H1 (cell line): ENCODE measurements around the gene MCL1. TPM values are rescaled to one million over a fixed set of nuclear protein-coding genes. Genes with fewer than 3 reads are reported as not detected.

Experiments used
- CHD2 ChIP-seq: IDR thresholded peaks from 2 replicates; pipeline ENCODE4 v1.6.1; 2012; ENCODE audit warnings: low read length, improper control_type of control experiment
- CTBP2 ChIP-seq: IDR thresholded peaks from 2 replicates; pipeline ENCODE4 v1.7.0; 2011; ENCODE audit warnings: borderline replicate concordance, mild to moderate bottlenecking, moderate library complexity, mixed read lengths, low read length; ENCODE audit not compliant: insufficient read depth, insufficient read length
- GABPA ChIP-seq: IDR thresholded peaks from 2 replicates; pipeline ENCODE4 v1.6.1; 2011; ENCODE audit warnings: mild to moderate bottlenecking, low read length, moderate library complexity, borderline replicate concordance; ENCODE audit not compliant: insufficient read depth
- HDAC2 ChIP-seq, 2 experiments: fragments of 300-600 bp in 1 of 2; sonication (generic) in 1 of 2; IDR thresholded peaks; 2 replicates each; pipeline ENCODE4 v1.6.1; 2011 to 2012; ENCODE audit warnings: low read depth in 2 of 2, low read length in 2 of 2, mild to moderate bottlenecking in 2 of 2, moderate library complexity in 2 of 2, borderline replicate concordance in 1 of 2, inconsistent platforms in 1 of 2
- JUND ChIP-seq: IDR thresholded peaks from 2 replicates; pipeline ENCODE4 v1.6.1; 2011; ENCODE audit warnings: mild to moderate bottlenecking, improper control_type of control experiment, low read length
- MAFK ChIP-seq: IDR thresholded peaks from 2 replicates; pipeline ENCODE4 v1.6.1; 2012; ENCODE audit warnings: low read depth, mild to moderate bottlenecking, improper control_type of control experiment, low read length
- NRF1 ChIP-seq: IDR thresholded peaks from 2 replicates; pipeline ENCODE4 v1.6.1; 2011; ENCODE audit warnings: mild to moderate bottlenecking, low read depth, low read length, improper control_type of control experiment
- POLR2A ChIP-seq, 2 experiments: IDR thresholded peaks; 1 replicate in 1 of 2; 2 replicates in 1 of 2; pipeline ENCODE4 v1.6.1; 2011; ENCODE audit warnings: low read depth in 2 of 2, low read length in 2 of 2, mild to moderate bottlenecking in 2 of 2; ENCODE audit errors: control extremely low read depth in 1 of 2
- RNF2 ChIP-seq: fragments of 200-900, 300-1000 bp; sonication (generic); IDR thresholded peaks from 2 replicates; pipeline ENCODE4 v1.7.1; 2016; ENCODE audit warnings: borderline replicate concordance, low read depth, mild to moderate bottlenecking, antibody characterized with exemption, low read length; ENCODE audit not compliant: poor library complexity, severe bottlenecking; ENCODE audit errors: missing control alignments
- RXRA ChIP-seq: IDR thresholded peaks from 2 replicates; pipeline ENCODE4 v1.6.1; 2011; ENCODE audit warnings: low read depth, mild to moderate bottlenecking, low read length, moderate library complexity; ENCODE audit not compliant: insufficient read depth
- SAP30 ChIP-seq: fragments of 300-600 bp; sonication (generic); IDR thresholded peaks from 2 replicates; pipeline ENCODE4 v1.7.1; 2012; ENCODE audit warnings: low read length, moderate library complexity, mild to moderate bottlenecking, inconsistent platforms; ENCODE audit not compliant: insufficient read depth, insufficient replicate concordance
- SIN3A ChIP-seq, 2 experiments: IDR thresholded peaks in 1 of 2; conservative IDR thresholded peaks in 1 of 2; 2 replicates each; pipeline ENCODE4 v1.6.1; 2011 to 2012; ENCODE audit warnings: low read length in 2 of 2, improper control_type of control experiment in 1 of 2, low read depth in 1 of 2, mild to moderate bottlenecking in 1 of 2
- SP2 ChIP-seq: IDR thresholded peaks from 2 replicates; pipeline ENCODE4 v1.6.1; 2012; ENCODE audit warnings: mild to moderate bottlenecking, low read length, inconsistent platforms
- SRF ChIP-seq: IDR thresholded peaks from 2 replicates; pipeline ENCODE4 v1.6.1; 2011; ENCODE audit warnings: mild to moderate bottlenecking, low read depth, low read length, moderate library complexity
- TBP ChIP-seq: IDR thresholded peaks from 2 replicates; pipeline ENCODE4 v1.6.1; 2011; ENCODE audit warnings: low read depth, low read length, improper control_type of control experiment
- TCF12 ChIP-seq: IDR thresholded peaks from 2 replicates; pipeline ENCODE4 v1.6.1; 2011; ENCODE audit warnings: low read depth, mild to moderate bottlenecking, low read length
- polyA plus RNA-seq, 7 experiments: library from polyadenylated mRNA; depleted of rRNA in 3 of 7; stranded (reverse) in 5 of 7; unstranded in 2 of 7; fragments of >200 nt in 5 of 7; fragments of 200-250 nt in 2 of 7; gene quantifications; 1 replicate in 5 of 7; 2 replicates in 1 of 7; 4 replicates in 1 of 7; pipeline versions ENCODE4 v1.2.1 to v1.2.3, GENCODE V29; 2011 to 2013; ENCODE audit warnings: missing spikeins in 2 of 7, mixed read lengths in 2 of 7
- total RNA-seq: library from RNA; stranded (reverse); fragmentation: NEBNext Ultra II Directional; extraction: Animal tissue kit (Norgen Biotek cat#: 25700); gene quantifications from 2 replicates; pipeline ENCODE4 v1.2.1, GENCODE V29; 2021
- TF ChIP-seq, protein P1 (sequence below): IDR thresholded peaks from 2 replicates; pipeline ENCODE4 v1.6.1; 2011; ENCODE audit warnings: low read depth, mild to moderate bottlenecking, low read length; ENCODE audit not compliant: insufficient read depth

MCL1 gene
- total and polyA plus RNA-seq, 2 of the 8 experiments (the other 6 are each of a cell fraction or from before 2014, with no cell fraction given) = 61.1 to 218 TPM

GRCh38 chr1:150579110-150579944 is at the start of gene MCL1 (continued):
- TF ChIP-seq TBP = peak; percentile 96
- no peak for TF ChIP-seq CTBP2
- no peak for TF ChIP-seq TCF12
- peak; percentile 89 to 97 for TF ChIP-seq POLR2A (IDR thresholded peaks at IDR 0.05; ENCODE audit: control extremely low read depth in 1 of 2, low read depth in 2 of 2, low read length in 2 of 2)
- TF ChIP-seq JUND = no peak
- no peak for TF ChIP-seq RXRA
- TF ChIP-seq, protein P1, sequence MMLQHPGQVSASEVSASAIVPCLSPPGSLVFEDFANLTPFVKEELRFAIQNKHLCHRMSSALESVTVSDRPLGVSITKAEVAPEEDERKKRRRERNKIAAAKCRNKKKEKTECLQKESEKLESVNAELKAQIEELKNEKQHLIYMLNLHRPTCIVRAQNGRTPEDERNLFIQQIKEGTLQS = 0 out of 2 replicates have a peak, but pooled peaks have one; percentile 5
- no peak for TF ChIP-seq MAFK
- TF ChIP-seq SP2 = no peak
- TF ChIP-seq GABPA = no peak
- TF ChIP-seq SIN3A (conservative IDR thresholded peaks at IDR 0.05 in 1 of 2, IDR thresholded peaks at IDR 0.05 in 1 of 2; ENCODE audit: low read depth in 1 of 2, low read length in 2 of 2) = peak in 1 of 2 experiments; percentile 27; a peak in 2 of 4 replicates
- no peak for TF ChIP-seq SAP30
- TF ChIP-seq RNF2 = no peak
- no peak for TF ChIP-seq CHD2
- no peak for TF ChIP-seq NRF1
- TF ChIP-seq HDAC2 (IDR thresholded peaks at IDR 0.05; ENCODE audit: borderline replicate concordance in 1 of 2, low read depth in 2 of 2, low read length in 2 of 2) = peak in 1 of 2 experiments; percentile 14; a peak in 1 of 4 replicates
- peak; percentile 100 for TF ChIP-seq SRF
